ENCODE results near the gene CDH6. TPM values are rescaled to one million over a fixed set of nuclear protein-coding genes. Genes with fewer than 3 reads are reported as not detected.

CDH6 gene
- polyA plus RNA-seq, 1 of the 3 experiments (the other 2 are of a cell fraction), result 1.1 TPM

- no peak overlapping the region for H3K9ac ChIP-seq
- H3K9me3 ChIP-seq, result no peaks in the 10 kb centered on the region; the same call in 1 of the 2 replicates
- H3K4me1 ChIP-seq (ENCODE audit: control insufficient read depth in 1 of 2, insufficient read depth in 2 of 2, low read depth in 1 of 2, low read length in 1 of 2), result peaks cover 7 to 11% of the 10 kb centered on the region in 2 experiments; a peak in 2 of 4 replicates
- no peaks in the 10 kb centered on the region for H3K27me3 ChIP-seq (ENCODE audit: insufficient read depth)
- ChIA-PET CTCF (no interaction called here), POLR2A (no interaction called here)
- no peak for DNase-seq
- WGBS (ENCODE audit: low lambda C conversion rate), result 74% methylated on average over 10 of the region's 11 CpGs
- H2AFZ ChIP-seq (ENCODE audit: low read depth), result no peak overlapping the region
- no peak overlapping the region for H3K4me3 ChIP-seq (ENCODE audit: low read depth in 2 of 2, low read length in 1 of 2)
- TF ChIP-seq RAD21 (IDR thresholded peaks at IDR 0.05; ENCODE audit: low read length) (no peak), EP300 (IDR thresholded peaks at IDR 0.05; ENCODE audit: borderline replicate concordance in 1 of 2, low read depth in 1 of 2, low read length in 1 of 2) (no peak), USF2 (IDR thresholded peaks at IDR 0.05; ENCODE audit: borderline replicate concordance, low read depth, low read length) (no peak), FOSL2 (IDR thresholded peaks at IDR 0.05; ENCODE audit: borderline replicate concordance, low read depth) (no peak)
- TF ChIP-seq, protein P1, sequence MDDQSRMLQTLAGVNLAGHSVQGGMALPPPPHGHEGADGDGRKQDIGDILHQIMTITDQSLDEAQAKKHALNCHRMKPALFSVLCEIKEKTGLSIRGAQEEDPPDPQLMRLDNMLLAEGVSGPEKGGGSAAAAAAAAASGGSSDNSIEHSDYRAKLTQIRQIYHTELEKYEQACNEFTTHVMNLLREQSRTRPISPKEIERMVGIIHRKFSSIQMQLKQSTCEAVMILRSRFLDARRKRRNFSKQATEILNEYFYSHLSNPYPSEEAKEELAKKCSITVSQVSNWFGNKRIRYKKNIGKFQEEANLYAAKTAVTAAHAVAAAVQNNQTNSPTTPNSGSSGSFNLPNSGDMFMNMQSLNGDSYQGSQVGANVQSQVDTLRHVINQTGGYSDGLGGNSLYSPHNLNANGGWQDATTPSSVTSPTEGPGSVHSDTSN (IDR thresholded peaks at IDR 0.05), result no peak
- TF ChIP-seq, protein P2, sequence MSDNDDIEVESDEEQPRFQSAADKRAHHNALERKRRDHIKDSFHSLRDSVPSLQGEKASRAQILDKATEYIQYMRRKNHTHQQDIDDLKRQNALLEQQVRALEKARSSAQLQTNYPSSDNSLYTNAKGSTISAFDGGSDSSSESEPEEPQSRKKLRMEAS (IDR thresholded peaks at IDR 0.05; ENCODE audit: low read depth), result no peak
- H4K20me1 ChIP-seq (ENCODE audit: insufficient read depth), result no peaks in the 10 kb centered on the region
- H3K9me2 ChIP-seq, result no peaks in the 10 kb centered on the region
- no peaks in the 10 kb centered on the region for H3K36me3 ChIP-seq (replicated peaks in 1 of 2; ENCODE audit: control insufficient read depth in 1 of 2, insufficient read depth in 2 of 2, low read length in 1 of 2)
- H3K79me2 ChIP-seq (ENCODE audit: insufficient read depth), result no peaks in the 10 kb centered on the region
- H3F3A ChIP-seq (replicated peaks; ENCODE audit: insufficient read depth), result peaks cover 11% of the 10 kb centered on the region
- no peak overlapping the region for H3K27ac ChIP-seq (ENCODE audit: low read depth in 2 of 2, low read length in 1 of 2)
- H3K4me2 ChIP-seq, result no peak overlapping the region
Observed at GRCh38 chr5:31357038-31357437, 163.6 kb downstream of the CDH6 start.

GRCh38 chr5:31359839-31360238 lies 166.4 kb downstream of the CDH6 start:
- Histone ChIP-seq H4K20me1 (ENCODE audit: insufficient read depth) (no peaks in the 10 kb centered on the region), H3K27me3 (ENCODE audit: insufficient read depth) (no peaks in the 10 kb centered on the region), H3K9me2 (no peaks in the 10 kb centered on the region), H2AFZ (ENCODE audit: low read depth) (no peak overlapping the region), H3K27ac (ENCODE audit: low read depth in 2 of 2, low read length in 1 of 2) (no peak overlapping the region), H3K9ac (no peak overlapping the region), H3K4me1 (ENCODE audit: control insufficient read depth in 1 of 2, insufficient read depth in 2 of 2, low read depth in 1 of 2, low read length in 1 of 2) (peaks cover 7 to 20% of the 10 kb centered on the region in 2 experiments), H3K79me2 (ENCODE audit: insufficient read depth) (no peaks in the 10 kb centered on the region), H3K4me3 (ENCODE audit: low read depth in 2 of 2, low read length in 1 of 2) (no peak overlapping the region), H3K9me3 (no peaks in the 10 kb centered on the region; the same call in 1 of the 2 replicates), H3F3A (replicated peaks; ENCODE audit: insufficient read depth) (peaks cover 32% of the 10 kb centered on the region), H3K4me2 (no peak overlapping the region), H3K36me3 (replicated peaks in 1 of 2; ENCODE audit: control insufficient read depth in 1 of 2, insufficient read depth in 2 of 2, low read length in 1 of 2) (no peaks in the 10 kb centered on the region)
- TF ChIP-seq RAD21 (IDR thresholded peaks at IDR 0.05; ENCODE audit: low read length) (no peak), RFX5 (IDR thresholded peaks at IDR 0.05; ENCODE audit: low read length) (no peak), GATA2 (CRISPR knock-in tag; IDR thresholded peaks at IDR 0.05) (no peak), TAF1 (IDR thresholded peaks at IDR 0.05; ENCODE audit: borderline replicate concordance, low read depth, low read length) (no peak), SIN3A (IDR thresholded peaks at IDR 0.05; ENCODE audit: borderline replicate concordance, low read depth, low read length) (no peak), TCF12 (IDR thresholded peaks at IDR 0.05) (no peak), GABPA (IDR thresholded peaks at IDR 0.05; ENCODE audit: low read depth) (no peak), TEAD4 (IDR thresholded peaks at IDR 0.05; ENCODE audit: borderline replicate concordance, insufficient read depth) (no peak), YY1 (IDR thresholded peaks at IDR 0.05; ENCODE audit: low read depth) (no peak), RCOR1 (IDR thresholded peaks at IDR 0.05; ENCODE audit: low read length) (no peak), FOXJ3 (CRISPR knock-in tag; IDR thresholded peaks at IDR 0.05) (no peak), FOXM1 (IDR thresholded peaks at IDR 0.05; ENCODE audit: low read depth) (no peak), MEF2A (IDR thresholded peaks at IDR 0.05; ENCODE audit: borderline replicate concordance, low read depth) (no peak)
- TF ChIP-seq, protein P3, sequence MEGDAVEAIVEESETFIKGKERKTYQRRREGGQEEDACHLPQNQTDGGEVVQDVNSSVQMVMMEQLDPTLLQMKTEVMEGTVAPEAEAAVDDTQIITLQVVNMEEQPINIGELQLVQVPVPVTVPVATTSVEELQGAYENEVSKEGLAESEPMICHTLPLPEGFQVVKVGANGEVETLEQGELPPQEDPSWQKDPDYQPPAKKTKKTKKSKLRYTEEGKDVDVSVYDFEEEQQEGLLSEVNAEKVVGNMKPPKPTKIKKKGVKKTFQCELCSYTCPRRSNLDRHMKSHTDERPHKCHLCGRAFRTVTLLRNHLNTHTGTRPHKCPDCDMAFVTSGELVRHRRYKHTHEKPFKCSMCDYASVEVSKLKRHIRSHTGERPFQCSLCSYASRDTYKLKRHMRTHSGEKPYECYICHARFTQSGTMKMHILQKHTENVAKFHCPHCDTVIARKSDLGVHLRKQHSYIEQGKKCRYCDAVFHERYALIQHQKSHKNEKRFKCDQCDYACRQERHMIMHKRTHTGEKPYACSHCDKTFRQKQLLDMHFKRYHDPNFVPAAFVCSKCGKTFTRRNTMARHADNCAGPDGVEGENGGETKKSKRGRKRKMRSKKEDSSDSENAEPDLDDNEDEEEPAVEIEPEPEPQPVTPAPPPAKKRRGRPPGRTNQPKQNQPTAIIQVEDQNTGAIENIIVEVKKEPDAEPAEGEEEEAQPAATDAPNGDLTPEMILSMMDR (IDR thresholded peaks at IDR 0.05), result no peak
- TF ChIP-seq, protein P1 (IDR thresholded peaks at IDR 0.05), result no peak
- ChIA-PET CTCF (no interaction called here), POLR2A (no interaction called here)
- WGBS (ENCODE audit: low lambda C conversion rate), result 94% methylated on average over 2 of the region's 3 CpGs
- no peak for DNase-seq
